ENCODE measurements around the gene PBX1. TPM values are rescaled to one million over a fixed set of nuclear protein-coding genes. Genes with fewer than 3 reads are reported as not detected.

PBX1 gene
- total and polyA plus RNA-seq, 2 experiments from 2014 or later, result 14.8 to 61.6 TPM

GRCh38 chr1:164759979-164760469 is 201.0 kb downstream of the PBX1 start:
- no peaks in the 10 kb centered on the region for H3K9me3 ChIP-seq (ENCODE audit: low read depth)
- no peak for DNase-seq (ENCODE audit: low spot score)
- peaks cover 14% of the 10 kb centered on the region for H3K4me1 ChIP-seq (ENCODE audit: insufficient read depth)
- no peak overlapping the region for H3K27ac ChIP-seq
- peaks cover 77% of the 10 kb centered on the region for H3K79me2 ChIP-seq
- WGBS (ENCODE audit: low lambda C conversion rate, missing lambda C conversion rate), result 53% methylated on average over 7 of the region's 7 CpGs
- H3K9me2 ChIP-seq (replicated peaks; ENCODE audit: insufficient read depth), result no peaks in the 10 kb centered on the region
- TF ChIP-seq EZH2 (IDR thresholded peaks at IDR 0.05; ENCODE audit: borderline replicate concordance) (no peak), EZH2phosphoT487 (IDR thresholded peaks at IDR 0.05; ENCODE audit: low read depth, severe bottlenecking, unreplicated experiment) (no peak), CTCF (IDR thresholded peaks at IDR 0.05; ENCODE audit: poor library complexity) (no peak)
- H3K4me3 ChIP-seq, result no peak overlapping the region
- no peak overlapping the region for H2AFZ ChIP-seq
- H3K4me2 ChIP-seq, result no peak overlapping the region
- no peaks in the 10 kb centered on the region for H4K20me1 ChIP-seq (ENCODE audit: insufficient read depth, poor library complexity, severe bottlenecking)
- H3K27me3 ChIP-seq, result no peaks in the 10 kb centered on the region
- no peaks in the 10 kb centered on the region for H3K36me3 ChIP-seq (replicated peaks; ENCODE audit: insufficient read depth, low read depth)

DNA sequence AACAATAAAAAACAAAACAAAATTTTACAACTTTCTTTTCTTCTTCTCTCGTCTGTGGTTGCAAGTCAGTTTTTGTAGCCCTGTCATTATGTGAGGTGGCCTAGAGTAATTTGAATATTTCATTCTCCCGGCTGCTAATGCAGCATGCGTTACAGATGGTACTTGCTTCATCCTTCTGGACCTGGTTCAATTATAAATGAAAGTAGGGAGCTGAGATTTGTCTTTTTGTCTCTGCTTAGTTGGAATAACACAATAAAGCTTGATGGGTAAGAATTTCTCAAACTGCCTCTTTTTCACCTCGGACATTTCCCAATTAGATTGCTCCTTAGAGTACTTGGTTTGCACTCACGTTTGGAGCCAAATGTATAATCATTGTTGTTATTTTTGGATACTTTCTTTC is 201.6 kb downstream of the PBX1 start:
- 84% methylated on average over 5 of the region's 5 CpGs for WGBS (ENCODE audit: low lambda C conversion rate, missing lambda C conversion rate)
- TF ChIP-seq CTCF (IDR thresholded peaks at IDR 0.05; ENCODE audit: poor library complexity) (no peak), EZH2 (IDR thresholded peaks at IDR 0.05; ENCODE audit: borderline replicate concordance) (no peak), EZH2phosphoT487 (IDR thresholded peaks at IDR 0.05; ENCODE audit: low read depth, severe bottlenecking, unreplicated experiment) (no peak)
- Histone ChIP-seq H3K4me3 (no peak overlapping the region), H2AFZ (no peak overlapping the region), H3K4me2 (no peak overlapping the region), H4K20me1 (ENCODE audit: insufficient read depth, poor library complexity, severe bottlenecking) (no peaks in the 10 kb centered on the region), H3K4me1 (ENCODE audit: insufficient read depth) (peaks cover 9% of the 10 kb centered on the region), H3K27me3 (no peaks in the 10 kb centered on the region), H3K9me2 (replicated peaks; ENCODE audit: insufficient read depth) (no peaks in the 10 kb centered on the region), H3K79me2 (peaks cover 72% of the 10 kb centered on the region), H3K27ac (no peak overlapping the region), H3K9me3 (ENCODE audit: low read depth) (no peaks in the 10 kb centered on the region), H3K36me3 (replicated peaks; ENCODE audit: insufficient read depth, low read depth) (no peaks in the 10 kb centered on the region)
- no peak for DNase-seq (ENCODE audit: low spot score)

DNA sequence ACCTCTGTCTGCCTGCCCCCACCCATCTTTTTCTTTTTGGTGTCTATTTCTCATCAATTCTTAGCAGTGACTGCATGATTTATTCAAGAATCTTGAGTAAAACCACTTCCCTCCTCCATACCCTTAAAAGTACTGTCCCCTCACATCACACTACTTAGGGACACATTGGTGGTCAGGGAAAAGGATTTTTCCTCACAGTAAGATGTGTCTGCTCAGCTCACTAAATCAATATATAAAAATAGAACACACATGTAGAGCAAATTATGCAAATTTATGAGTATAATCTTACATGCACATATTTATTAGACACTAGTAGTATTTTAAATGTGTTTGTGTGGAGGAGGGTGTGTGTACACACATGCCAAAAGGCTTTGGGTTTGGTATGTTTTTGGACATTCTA is 202.0 kb downstream of the PBX1 start:
- Histone ChIP-seq H2AFZ (no peak overlapping the region), H3K4me3 (no peak overlapping the region), H3K9me3 (ENCODE audit: low read depth) (no peaks in the 10 kb centered on the region), H3K79me2 (peaks cover 67% of the 10 kb centered on the region), H3K4me2 (no peak overlapping the region), H3K4me1 (ENCODE audit: insufficient read depth) (peaks cover 5% of the 10 kb centered on the region), H4K20me1 (ENCODE audit: insufficient read depth, poor library complexity, severe bottlenecking) (no peaks in the 10 kb centered on the region), H3K27me3 (no peaks in the 10 kb centered on the region), H3K27ac (no peak overlapping the region), H3K36me3 (replicated peaks; ENCODE audit: insufficient read depth, low read depth) (no peaks in the 10 kb centered on the region), H3K9me2 (replicated peaks; ENCODE audit: insufficient read depth) (no peaks in the 10 kb centered on the region)
- no peak for DNase-seq (ENCODE audit: low spot score)
- TF ChIP-seq EZH2phosphoT487 (IDR thresholded peaks at IDR 0.05; ENCODE audit: low read depth, severe bottlenecking, unreplicated experiment) (no peak), CTCF (IDR thresholded peaks at IDR 0.05; ENCODE audit: poor library complexity) (no peak), EZH2 (IDR thresholded peaks at IDR 0.05; ENCODE audit: borderline replicate concordance) (no peak)

DNA sequence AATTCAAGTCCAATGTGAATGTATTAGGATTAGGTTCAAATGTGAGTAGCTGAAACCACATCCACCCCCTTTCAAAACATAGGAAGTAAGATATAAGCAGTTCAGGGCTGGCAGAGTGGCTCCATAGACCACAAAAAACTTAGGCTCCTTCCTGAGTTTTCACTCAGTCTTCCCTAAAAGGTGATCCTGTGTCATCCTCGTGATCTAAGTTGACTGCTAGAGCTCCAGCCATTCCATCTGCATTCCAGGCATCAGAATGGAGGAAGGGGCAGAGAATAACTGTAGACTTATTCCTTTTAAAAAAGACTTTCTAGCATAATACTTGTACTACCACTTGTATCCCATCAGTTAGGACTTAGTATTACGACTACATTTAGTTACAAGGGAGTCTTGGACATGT is 204.1 kb downstream of the PBX1 start:
- Histone ChIP-seq H4K20me1 (ENCODE audit: insufficient read depth, poor library complexity, severe bottlenecking) (no peaks in the 10 kb centered on the region), H3K4me1 (ENCODE audit: insufficient read depth) (peaks cover 14% of the 10 kb centered on the region), H3K27me3 (no peaks in the 10 kb centered on the region), H3K27ac (no peak overlapping the region), H3K9me3 (ENCODE audit: low read depth) (no peaks in the 10 kb centered on the region), H3K4me2 (no peak overlapping the region), H3K79me2 (peaks cover 56% of the 10 kb centered on the region), H3K36me3 (replicated peaks; ENCODE audit: insufficient read depth, low read depth) (no peaks in the 10 kb centered on the region), H3K4me3 (no peak overlapping the region), H2AFZ (no peak overlapping the region), H3K9me2 (replicated peaks; ENCODE audit: insufficient read depth) (no peaks in the 10 kb centered on the region)
- DNase-seq (ENCODE audit: low spot score), result no peak
- TF ChIP-seq EZH2 (IDR thresholded peaks at IDR 0.05; ENCODE audit: borderline replicate concordance) (no peak), CTCF (IDR thresholded peaks at IDR 0.05; ENCODE audit: poor library complexity) (no peak), EZH2phosphoT487 (IDR thresholded peaks at IDR 0.05; ENCODE audit: low read depth, severe bottlenecking, unreplicated experiment) (no peak)
- WGBS (ENCODE audit: low lambda C conversion rate, missing lambda C conversion rate), result 96% methylated on average over 2 of the region's 2 CpGs
